K562 (cell line): Measurements from ENCODE around the gene SLC23A2. TPM values are rescaled to one million over a fixed set of nuclear protein-coding genes. Genes with fewer than 3 reads are reported as not detected.

ENCODE experiments used
- ATAC-seq: fragments of 200-7000 bp; cut with Tn5 transposase; 3 replicates; pipeline ENCODE4 v1.9.1; 2020; ENCODE audit warnings: moderate library complexity
- BruUV-seq: library from RNA; stranded (reverse); fragments of 400-500 nt; replicated peaks from 2 replicates; lab custom pipeline; 2021; lab: Mats Ljungman, UMichigan
- CTCF ChIA-PET: fragments of 300-600 bp; formaldehyde crosslinking; extraction: SDS; loops from one replicate; lab custom pipeline; 2021; ENCODE audit warnings: low intra/inter-chr PET ratio; lab: Yijun Ruan, JAX
- POLR2A ChIA-PET: fragments of 300-600, 350-650 bp; sonication (Branson Sonifier 250); formaldehyde crosslinking; extraction: SDS; loops from one replicate; lab custom pipeline; 2021; ENCODE audit warnings: antibody characterized with exemption, inconsistent platforms; lab: Yijun Ruan, JAX
- DNase-seq, 4 experiments: peaks; one replicate each; pipeline versions ENCODE4 v3.0.0 to v3.0.0-alpha.2; 2011 to 2018; ENCODE audit warnings: low spot score in 3 of 4, mixed read lengths in 3 of 4; ENCODE audit errors: extremely low read depth in 1 of 4
- FAIRE-seq: peaks from 2 replicates; lab custom pipeline; 2011; peaks lifted over from hg19 to GRCh38; lab: Jason Lieb, UNC
- H2AFZ ChIP-seq: 2 replicates; pipeline ENCODE4 v1.6.0; 2011; ENCODE audit warnings: low read depth, low read length, control low read depth, inconsistent platforms
- H3K27ac ChIP-seq: fragments of 200-600 bp; 3 replicates; pipeline ENCODE4 v1.8.0; 2011; ENCODE audit warnings: low read depth, mild to moderate bottlenecking, control low read depth, inconsistent platforms, low read length, moderate library complexity, mixed read lengths; ENCODE audit errors: extremely low read depth
- H3K27me3 ChIP-seq, 2 experiments: fragments of 300-600 bp in 1 of 2; 2 replicates in 1 of 2; 3 replicates in 1 of 2; pipeline versions ENCODE4 v1.6.0 to v1.8.0; 2011; ENCODE audit warnings: inconsistent platforms in 2 of 2, low read length in 2 of 2, mild to moderate bottlenecking in 1 of 2, mixed read lengths in 1 of 2, moderate library complexity in 1 of 2; ENCODE audit not compliant: control insufficient read depth in 2 of 2, insufficient read depth in 2 of 2
- H3K36me3 ChIP-seq: fragments of 300-600 bp; 3 replicates; pipeline ENCODE4 v1.8.0; 2011; ENCODE audit warnings: mild to moderate bottlenecking, low read length, inconsistent platforms; ENCODE audit not compliant: control insufficient read depth, insufficient read depth
- H3K4me1 ChIP-seq, 2 experiments: fragments of 200-600 bp in 1 of 2; replicated peaks in 1 of 2; 2 replicates in 1 of 2; 3 replicates in 1 of 2; pipeline versions ENCODE4 v1.5.1 to v1.8.0; 2011; ENCODE audit warnings: inconsistent platforms in 2 of 2, low read length in 2 of 2, mild to moderate bottlenecking in 1 of 2, mixed read lengths in 1 of 2, moderate library complexity in 1 of 2; ENCODE audit not compliant: control insufficient read depth in 2 of 2, insufficient read depth in 2 of 2
- H3K4me2 ChIP-seq: 2 replicates; pipeline ENCODE4 v1.6.1; 2011; ENCODE audit warnings: low read length, control low read depth, inconsistent platforms, mixed read lengths; ENCODE audit not compliant: insufficient read depth
- H3K4me3 ChIP-seq: fragments of 200-600 bp; sonication (generic), shearing (Covaris generic); 2 replicates; pipeline ENCODE4 v1.5.1; 2016; ENCODE audit warnings: control low read depth, inconsistent platforms
- H3K79me2 ChIP-seq: fragments of 200-600 bp; 3 replicates; pipeline ENCODE4 v1.8.0; 2011; ENCODE audit warnings: low read length, inconsistent platforms; ENCODE audit not compliant: control insufficient read depth, insufficient read depth
- H3K9ac ChIP-seq, 2 experiments: 2 replicates each; pipeline versions ENCODE4 v1.6.0 to v1.6.1; 2011; ENCODE audit warnings: low read depth in 2 of 2, low read length in 2 of 2, control low read depth in 1 of 2, inconsistent platforms in 1 of 2, mild to moderate bottlenecking in 1 of 2, mixed read lengths in 1 of 2; ENCODE audit not compliant: insufficient read depth in 1 of 2
- H3K9me1 ChIP-seq: one replicate; pipeline ENCODE4 v1.6.0; 2011; ENCODE audit warnings: inconsistent platforms, mild to moderate bottlenecking, low read length, moderate library complexity; ENCODE audit not compliant: control insufficient read depth, insufficient read depth
- H3K9me3 ChIP-seq: replicated peaks from 2 replicates; pipeline ENCODE4 v1.5.1; 2011; ENCODE audit warnings: low read depth, low read length, inconsistent platforms; ENCODE audit not compliant: control insufficient read depth, insufficient read depth
- H4K20me1 ChIP-seq: replicated peaks from 2 replicates; pipeline ENCODE4 v1.6.1; 2011; ENCODE audit warnings: low read length, inconsistent platforms, mixed read lengths; ENCODE audit not compliant: control insufficient read depth, insufficient read depth
- CAMTA2 ChIP-seq: fragments of 250-450 bp; sonication (Bioruptor Pico); conservative IDR thresholded peaks from 2 replicates; pipeline ENCODE4 v1.5.1; 2022
- CEBPG ChIP-seq, 3 experiments: fragments of 200-800 bp in 1 of 3; sonication (Bioruptor generic) in 1 of 3; sonication (generic) in 1 of 3; formaldehyde crosslinking in 1 of 3; IDR thresholded peaks in 2 of 3; conservative IDR thresholded peaks in 1 of 3; 2 replicates each; pipeline versions ENCODE4 v1.6.1 to v1.8.0; 2016 to 2022; ENCODE audit warnings: missing compliant biosample characterization in 2 of 3, missing genetic modification characterization in 2 of 3, mild to moderate bottlenecking in 1 of 3, missing genetic modification reagents in 1 of 3
- E2F3 ChIP-seq: fragments of 250-450 bp; sonication (Bioruptor Pico); IDR thresholded peaks from 2 replicates; pipeline ENCODE4 v1.4.0; 2020; ENCODE audit warnings: mild to moderate bottlenecking
- ESRRB ChIP-seq: fragments of 250-450 bp; sonication (Bioruptor Pico); IDR thresholded peaks from 2 replicates; pipeline ENCODE4 v1.5.0; 2020; ENCODE audit warnings: mild to moderate bottlenecking, moderate library complexity, borderline replicate concordance
- ETV5 ChIP-seq: sonication (generic); formaldehyde crosslinking; IDR thresholded peaks from 2 replicates; pipeline ENCODE4 v1.4.0; 2020; ENCODE audit warnings: low read depth, mild to moderate bottlenecking, missing genetic modification reagents
- FOXP1 ChIP-seq: sonication (generic); formaldehyde crosslinking; IDR thresholded peaks from 2 replicates; pipeline ENCODE4 v1.8.0; 2022; ENCODE audit warnings: mild to moderate bottlenecking, missing genetic modification reagents
- HIVEP1 ChIP-seq: fragments of 250-450 bp; sonication (Bioruptor Pico); IDR thresholded peaks from 2 replicates; pipeline ENCODE4 v1.4.0; 2020; ENCODE audit warnings: mild to moderate bottlenecking
- KDM5B ChIP-seq: fragments of 200-600 bp; sonication (generic); IDR thresholded peaks from 2 replicates; pipeline ENCODE4 v1.6.1; 2012; ENCODE audit warnings: low read depth, mild to moderate bottlenecking, moderate library complexity, low read length, control low read depth, inconsistent platforms; ENCODE audit not compliant: insufficient replicate concordance
- LEF1 ChIP-seq: fragments of 450-650 bp; IDR thresholded peaks from 2 replicates; pipeline ENCODE4 v1.6.1; 2016; ENCODE audit warnings: mild to moderate bottlenecking
- MYBL2 ChIP-seq, 2 experiments: fragments of 450-650 bp in 1 of 2; sonication (generic) in 1 of 2; formaldehyde crosslinking in 1 of 2; IDR thresholded peaks; 2 replicates each; pipeline versions ENCODE4 v1.6.1 to v1.8.1; 2017 to 2022; ENCODE audit warnings: borderline replicate concordance in 1 of 2, inconsistent platforms in 1 of 2, low read depth in 1 of 2, mild to moderate bottlenecking in 1 of 2, missing genetic modification reagents in 1 of 2, moderate library complexity in 1 of 2
- POLR2AphosphoS5 ChIP-seq: IDR thresholded peaks from 2 replicates; pipeline ENCODE4 v1.6.1; 2011; ENCODE audit warnings: mild to moderate bottlenecking, low read depth, low read length, moderate library complexity; ENCODE audit not compliant: control insufficient read depth, insufficient read depth
- PTRF ChIP-seq: fragments of 450-650 bp; IDR thresholded peaks from 2 replicates; pipeline ENCODE4 v1.6.1; 2016; ENCODE audit warnings: mild to moderate bottlenecking, missing genetic modification characterization, missing compliant biosample characterization
- SMAD2 ChIP-seq: fragments of 150-350 bp; IDR thresholded peaks from 2 replicates; pipeline ENCODE4 v1.6.1; 2014; ENCODE audit warnings: low read depth, mild to moderate bottlenecking, low read length
- SMAD3 ChIP-seq: fragments of 450-650 bp; formaldehyde crosslinking; conservative IDR thresholded peaks from 2 replicates; pipeline ENCODE4 v1.4.0; 2020; ENCODE audit warnings: mild to moderate bottlenecking
- USF1 ChIP-seq: sonication (generic); formaldehyde crosslinking; IDR thresholded peaks from 2 replicates; pipeline ENCODE4 v1.9.0; 2022; ENCODE audit warnings: mild to moderate bottlenecking, missing genetic modification reagents
- ZNF121 ChIP-seq: sonication (generic); formaldehyde crosslinking; conservative IDR thresholded peaks from 2 replicates; pipeline ENCODE4 v1.8.0; 2022; ENCODE audit warnings: missing genetic modification reagents
- ZNF282 ChIP-seq: sonication (generic); formaldehyde crosslinking; IDR thresholded peaks from 2 replicates; pipeline ENCODE4 v1.8.1; 2023; ENCODE audit warnings: missing genetic modification reagents
- WGBS: fragments of 100-300 bp; shearing (Covaris generic); methylation state at CpG from one replicate; pipeline ENCODE4 v1.1.6; 2016; ENCODE audit warnings: low coverage, mixed read lengths; ENCODE audit not compliant: insufficient coverage; ENCODE audit errors: missing lambda C conversion rate; 5-methylcytosine and 5-hydroxymethylcytosine counted together
- in situ Hi-C: fragments of 300-500 bp; cut with MboI; formaldehyde crosslinking; loops from 4 replicates; pipeline ENCODE4 v1.15.0; 2018; ENCODE audit warnings: inconsistent platforms, mixed read lengths
- intact Hi-C: fragments of 100-400 bp; cut with micrococcal nuclease; formaldehyde crosslinking; loops from 2 replicates; pipeline ENCODE4 v1.14.2; 2022
- polyA plus RNA-seq, 8 experiments: library from polyadenylated mRNA; depleted of rRNA in 4 of 8; stranded (reverse) in 5 of 8; unstranded in 3 of 8; fragments of >200 nt; fragmentation: Nextera tagmentation in 2 of 8; fragmentation: Illumina TruSeq in 1 of 8; extraction: Ambion mirVana in 2 of 8; extraction: Trizol in 1 of 8; gene quantifications; 2 replicates each; pipeline versions ENCODE4 v1.2.1 to v1.2.3, GENCODE V29; 2011 to 2014; ENCODE audit warnings: inconsistent platforms in 1 of 8, missing spikeins in 1 of 8
- total RNA-seq, 7 experiments: library from RNA; depleted of rRNA in 6 of 7; stranded (reverse); fragments of >200 nt in 6 of 7; fragmentation: Illumina TruSeq in 2 of 7; extraction: Trizol in 2 of 7; gene quantifications; 2 replicates each; pipeline versions ENCODE4 v1.2.1 to v1.2.3, GENCODE V29; 2011 to 2021; ENCODE audit warnings: low replicate concordance in 1 of 7
- TF ChIP-seq, protein P1 (sequence below), 2 experiments: IDR thresholded peaks; 2 replicates each; pipeline ENCODE4 v1.6.1; 2012; ENCODE audit warnings: improper control_type of control experiment in 2 of 2, low read depth in 2 of 2, low read length in 2 of 2, borderline replicate concordance in 1 of 2

SLC23A2 gene
- total and polyA plus RNA-seq, 9 of the 15 experiments (the other 6 are each of a cell fraction or from before 2014, with no cell fraction given): 0.39 to 6.7 (median 3.2) TPM

DNA sequence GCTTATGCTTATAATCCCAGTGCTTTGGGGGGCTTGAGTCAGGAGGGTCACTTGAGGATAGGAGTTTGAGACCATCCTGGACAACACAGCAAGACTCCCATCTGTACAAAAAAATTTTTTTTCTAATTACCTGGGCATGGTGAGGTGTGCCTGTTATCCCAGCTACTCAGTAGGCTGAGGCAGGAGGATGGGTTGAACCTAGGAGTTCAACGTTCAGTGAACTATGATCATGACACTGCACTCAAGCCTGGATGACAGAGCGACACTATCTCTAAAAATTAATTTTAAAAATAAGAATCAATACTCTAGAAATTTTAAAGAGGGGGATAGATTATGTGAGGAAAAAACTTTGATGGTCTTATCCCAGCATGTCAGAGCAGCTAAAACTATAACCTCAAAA, 44.1 kb downstream of the SLC23A2 start (continued):
- TF ChIP-seq SMAD3 (CRISPR knock-in tag) (no peak), ETV5 (CRISPR knock-in tag) (no peak), SMAD2 (no peak), E2F3 (CRISPR knock-in tag) (no peak), ZNF282 (CRISPR knock-in tag) (no peak), CAMTA2 (no peak), ZNF121 (no peak), HIVEP1 (CRISPR knock-in tag) (no peak), MYBL2 (IDR thresholded peaks at IDR 0.05; ENCODE audit: low read depth) (no peak), MYBL2 (CRISPR knock-in tag; IDR thresholded peaks at IDR 0.05; ENCODE audit: borderline replicate concordance) (no peak)

DNA sequence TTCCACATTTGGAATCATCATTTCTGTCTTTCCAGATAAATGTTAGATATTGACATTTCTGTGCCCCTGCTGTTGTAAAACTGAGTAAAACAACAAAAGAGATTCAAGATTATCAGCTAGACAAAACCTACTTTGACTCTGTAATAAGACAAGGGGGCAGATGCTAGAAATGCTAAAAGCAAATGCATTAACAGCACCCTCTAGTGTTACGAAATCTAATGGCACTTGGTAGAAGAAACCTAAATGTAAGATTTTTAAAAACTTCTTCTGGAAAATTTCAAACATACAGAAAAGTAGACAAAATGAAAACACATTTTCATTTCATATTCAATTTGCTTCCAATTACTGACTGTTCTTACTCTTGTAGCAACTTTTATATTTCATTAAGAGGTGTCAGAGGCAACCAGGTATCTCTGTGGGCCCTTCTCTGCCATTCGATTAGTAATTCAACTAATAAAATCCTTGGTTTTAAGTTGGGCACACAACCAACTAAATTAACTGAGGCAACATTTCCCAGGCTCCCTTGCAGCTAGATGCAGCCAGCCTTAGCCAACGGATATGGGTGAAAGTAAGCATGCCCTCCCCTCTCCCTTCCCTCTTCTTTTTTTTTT, 45.0 kb downstream of the SLC23A2 start:
- H3K36me3 ChIP-seq: no peaks in the 10 kb centered on the region
- ChIA-PET POLR2A (interaction anchor here (1.1 kb wide), 1 partner anchor 211 kb away, joined by 3 read pairs; no protein-coding TSS in a partner anchor), CTCF (no interaction called here)
- H3K4me2 ChIP-seq: no peak overlapping the region
- no peaks in the 10 kb centered on the region for H4K20me1 ChIP-seq
- no peak overlapping the region for H2AFZ ChIP-seq
- H3K27ac ChIP-seq: no peak overlapping the region
- no peak overlapping the region for H3K4me3 ChIP-seq
- FAIRE-seq: peak; percentile 74
- peak; percentile 66; the same call in 2 of the 3 replicates for ATAC-seq
- no peaks in the 10 kb centered on the region for H3K4me1 ChIP-seq
- no peaks in the 10 kb centered on the region for H3K27me3 ChIP-seq
- H3K9ac ChIP-seq: no peak overlapping the region
- no TSS peak for BruUV-seq
- WGBS: 39% methylated on average over 2 of the region's 3 CpGs
- intact Hi-C loops: loop anchor here (10.0 kb wide), 1 partner anchor 352 kb away; no protein-coding TSS in a partner anchor
- H3K9me3 ChIP-seq: no peaks in the 10 kb centered on the region
- DNase-seq: peak; percentile 32 to 56 (median 41)
- in situ Hi-C loops: no loop called here
- no peaks in the 10 kb centered on the region for H3K79me2 ChIP-seq
- no peaks in the 10 kb centered on the region for H3K9me1 ChIP-seq
- TF ChIP-seq CEBPG (CRISPR knock-in tag; IDR thresholded peaks at IDR 0.05) (no peak), CEBPG (tag; conservative IDR thresholded peaks at IDR 0.05 in 1 of 2, IDR thresholded peaks at IDR 0.05 in 1 of 2) (peak; percentile 47 to 61; a peak in 3 of 4 replicates), PTRF (tag) (no peak), FOXP1 (no peak), USF1 (CRISPR knock-in tag) (no peak), KDM5B (no peak), SMAD3 (CRISPR knock-in tag) (no peak), LEF1 (no peak), POLR2AphosphoS5 (no peak), ESRRB (CRISPR knock-in tag) (no peak)
- TF ChIP-seq, protein P1, sequence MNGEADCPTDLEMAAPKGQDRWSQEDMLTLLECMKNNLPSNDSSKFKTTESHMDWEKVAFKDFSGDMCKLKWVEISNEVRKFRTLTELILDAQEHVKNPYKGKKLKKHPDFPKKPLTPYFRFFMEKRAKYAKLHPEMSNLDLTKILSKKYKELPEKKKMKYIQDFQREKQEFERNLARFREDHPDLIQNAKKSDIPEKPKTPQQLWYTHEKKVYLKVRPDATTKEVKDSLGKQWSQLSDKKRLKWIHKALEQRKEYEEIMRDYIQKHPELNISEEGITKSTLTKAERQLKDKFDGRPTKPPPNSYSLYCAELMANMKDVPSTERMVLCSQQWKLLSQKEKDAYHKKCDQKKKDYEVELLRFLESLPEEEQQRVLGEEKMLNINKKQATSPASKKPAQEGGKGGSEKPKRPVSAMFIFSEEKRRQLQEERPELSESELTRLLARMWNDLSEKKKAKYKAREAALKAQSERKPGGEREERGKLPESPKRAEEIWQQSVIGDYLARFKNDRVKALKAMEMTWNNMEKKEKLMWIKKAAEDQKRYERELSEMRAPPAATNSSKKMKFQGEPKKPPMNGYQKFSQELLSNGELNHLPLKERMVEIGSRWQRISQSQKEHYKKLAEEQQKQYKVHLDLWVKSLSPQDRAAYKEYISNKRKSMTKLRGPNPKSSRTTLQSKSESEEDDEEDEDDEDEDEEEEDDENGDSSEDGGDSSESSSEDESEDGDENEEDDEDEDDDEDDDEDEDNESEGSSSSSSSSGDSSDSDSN (IDR thresholded peaks at IDR 0.05; ENCODE audit: borderline replicate concordance in 1 of 2, low read depth in 2 of 2, low read length in 2 of 2): no peak
